HEK293 (cell line): Measurements from ENCODE around the gene LRRC15.
A peak's percentile ranks its signal among the peaks of the same experiment; 100 is the strongest.

Source experiments
- CTCF ChIA-PET: fragments of 350-600 bp; formaldehyde crosslinking; extraction: SDS; loops from one replicate; lab custom pipeline; 2021; ENCODE audit warnings: antibody characterized with exemption; lab: Yijun Ruan, JAX
- POLR2A ChIA-PET: fragments of 300-600 bp; formaldehyde crosslinking; extraction: SDS; loops from one replicate; lab custom pipeline; 2020; ENCODE audit warnings: antibody characterized with exemption, inconsistent platforms; lab: Yijun Ruan, JAX
- H3K27ac ChIP-seq: fragments of 200-500 bp; sonication (Bioruptor generic); 2 replicates; pipeline ENCODE4 v1.5.1; 2014; ENCODE audit warnings: low read depth, low read length, control low read depth, inconsistent platforms; ENCODE audit errors: extremely low read depth
- H3K36me3 ChIP-seq, 2 experiments: fragments of 200-500 bp in 1 of 2; sonication (Bioruptor generic) in 1 of 2; 1 replicate in 1 of 2; 2 replicates in 1 of 2; pipeline ENCODE4 v1.5.1; 2014 to 2017; ENCODE audit warnings: inconsistent platforms in 2 of 2, low read length in 2 of 2; ENCODE audit not compliant: control insufficient read depth in 2 of 2, insufficient read depth in 1 of 2
- H3K4me1 ChIP-seq: fragments of 200-500 bp; sonication (Bioruptor generic); 2 replicates; pipeline ENCODE4 v1.5.1; 2014; ENCODE audit warnings: mild to moderate bottlenecking, low read length, inconsistent platforms; ENCODE audit not compliant: control insufficient read depth, insufficient read depth
- H3K4me3 ChIP-seq: 2 replicates; pipeline ENCODE4 v1.5.1; 2011; ENCODE audit warnings: low read depth, mild to moderate bottlenecking, control low read depth, low read length, moderate library complexity
- H3K9me3 ChIP-seq: fragments of 200-500 bp; sonication (Bioruptor generic); 2 replicates; pipeline ENCODE4 v1.5.1; 2014; ENCODE audit warnings: low read depth, low read length, inconsistent platforms; ENCODE audit not compliant: control insufficient read depth, insufficient read depth
- HOXD13 ChIP-seq: sonication (generic); formaldehyde crosslinking; IDR thresholded peaks from 2 replicates; pipeline ENCODE4 v1.8.0; 2022; ENCODE audit warnings: missing genetic modification reagents, borderline replicate concordance
- KLF7 ChIP-seq: fragments of 450-650 bp; formaldehyde crosslinking; IDR thresholded peaks from 2 replicates; pipeline ENCODE4 v1.5.1; 2016; ENCODE audit warnings: missing biosample characterization, missing genetic modification characterization, borderline replicate concordance
- KLF9 ChIP-seq: fragments of 450-650 bp; formaldehyde crosslinking; IDR thresholded peaks from 2 replicates; pipeline ENCODE4 v1.5.1; 2016; ENCODE audit warnings: missing biosample characterization, missing genetic modification characterization, low read depth
- MYNN ChIP-seq: fragments of 450-650 bp; formaldehyde crosslinking; IDR thresholded peaks from 2 replicates; pipeline ENCODE4 v1.5.1; 2016; ENCODE audit warnings: missing biosample characterization, missing genetic modification characterization, borderline replicate concordance
- OSR2 ChIP-seq: fragments of 450-650 bp; formaldehyde crosslinking; IDR thresholded peaks from 2 replicates; pipeline ENCODE4 v1.5.1; 2016; ENCODE audit warnings: missing biosample characterization, missing genetic modification characterization
- OVOL3 ChIP-seq: fragments of 450-650 bp; formaldehyde crosslinking; IDR thresholded peaks from 2 replicates; pipeline ENCODE4 v1.5.1; 2016; ENCODE audit warnings: missing biosample characterization, missing genetic modification characterization
- PRDM1 ChIP-seq: fragments of 450-650 bp; formaldehyde crosslinking; IDR thresholded peaks from 2 replicates; pipeline ENCODE4; 2016; ENCODE audit warnings: missing biosample characterization, missing genetic modification characterization
- ZBTB7A ChIP-seq: fragments of 450-650 bp; formaldehyde crosslinking; IDR thresholded peaks from 2 replicates; pipeline ENCODE4 v1.5.1; 2016; ENCODE audit warnings: low read depth, missing biosample characterization, missing genetic modification characterization
- ZFP69B ChIP-seq: fragments of 450-650 bp; formaldehyde crosslinking; IDR thresholded peaks from 2 replicates; pipeline ENCODE4 v1.5.1; 2016; ENCODE audit warnings: missing biosample characterization, missing genetic modification characterization
- ZNF140 ChIP-seq: fragments of 450-650 bp; formaldehyde crosslinking; IDR thresholded peaks from 2 replicates; pipeline ENCODE4 v1.5.1; 2016; ENCODE audit warnings: missing biosample characterization, missing genetic modification characterization
- ZNF146 ChIP-seq: fragments of 450-650 bp; formaldehyde crosslinking; IDR thresholded peaks from 2 replicates; pipeline ENCODE4 v1.5.1; 2016; ENCODE audit warnings: missing biosample characterization, missing genetic modification characterization
- ZNF266 ChIP-seq: fragments of 450-650 bp; formaldehyde crosslinking; IDR thresholded peaks from 2 replicates; pipeline ENCODE4 v1.5.1; 2016; ENCODE audit warnings: missing biosample characterization, missing genetic modification characterization, low read depth
- ZNF433 ChIP-seq: fragments of 450-650 bp; formaldehyde crosslinking; IDR thresholded peaks from 2 replicates; pipeline ENCODE4 v1.5.1; 2016; ENCODE audit warnings: missing biosample characterization, missing genetic modification characterization, low read depth
- ZNF514 ChIP-seq: fragments of 450-650 bp; formaldehyde crosslinking; IDR thresholded peaks from 2 replicates; pipeline ENCODE4 v1.5.1; 2016; ENCODE audit warnings: missing biosample characterization, missing genetic modification characterization
- ZNF521 ChIP-seq: fragments of 450-650 bp; formaldehyde crosslinking; IDR thresholded peaks from 2 replicates; pipeline ENCODE4 v1.5.1; 2017; ENCODE audit warnings: missing biosample characterization, mild to moderate bottlenecking, missing genetic modification characterization
- ZNF548 ChIP-seq: fragments of 450-650 bp; formaldehyde crosslinking; IDR thresholded peaks from 2 replicates; pipeline ENCODE4 v1.5.1; 2016; ENCODE audit warnings: missing biosample characterization, missing genetic modification characterization
- ZNF571 ChIP-seq: fragments of 450-650 bp; formaldehyde crosslinking; IDR thresholded peaks from 2 replicates; pipeline ENCODE4 v1.5.0; 2017; ENCODE audit warnings: missing biosample characterization, missing genetic modification characterization
- ZNF670 ChIP-seq: fragments of 450-650 bp; formaldehyde crosslinking; IDR thresholded peaks from 2 replicates; pipeline ENCODE4 v1.5.1; 2016; ENCODE audit warnings: missing biosample characterization, missing genetic modification characterization, low read depth
- ZSCAN30 ChIP-seq: fragments of 450-650 bp; IDR thresholded peaks from 2 replicates; pipeline ENCODE4 v1.5.1; 2018; ENCODE audit warnings: missing biosample characterization, mild to moderate bottlenecking, missing genetic modification characterization, moderate library complexity
- TF ChIP-seq, protein P1 (sequence below): fragments of 450-650 bp; formaldehyde crosslinking; IDR thresholded peaks from 2 replicates; pipeline ENCODE4 v1.5.1; 2016; ENCODE audit warnings: missing biosample characterization, missing genetic modification characterization
- TF ChIP-seq, protein P2 (sequence below): fragments of 450-650 bp; formaldehyde crosslinking; IDR thresholded peaks from 2 replicates; pipeline ENCODE4 v1.5.1; 2016; ENCODE audit warnings: missing biosample characterization, missing genetic modification characterization
- TF ChIP-seq, protein P3 (sequence below): fragments of 450-650 bp; formaldehyde crosslinking; IDR thresholded peaks from 2 replicates; pipeline ENCODE4 v1.5.1; 2016; ENCODE audit warnings: missing biosample characterization, missing genetic modification characterization
- TF ChIP-seq, protein P4 (sequence below): fragments of 450-650 bp; formaldehyde crosslinking; IDR thresholded peaks from 2 replicates; pipeline ENCODE4 v1.5.1; 2017; ENCODE audit warnings: missing biosample characterization, missing genetic modification characterization
- TF ChIP-seq, protein P5 (sequence below): fragments of 450-650 bp; formaldehyde crosslinking; IDR thresholded peaks from 2 replicates; pipeline ENCODE4 v1.5.1; 2016; ENCODE audit warnings: missing biosample characterization, missing genetic modification characterization

LRRC15 gene

DNA sequence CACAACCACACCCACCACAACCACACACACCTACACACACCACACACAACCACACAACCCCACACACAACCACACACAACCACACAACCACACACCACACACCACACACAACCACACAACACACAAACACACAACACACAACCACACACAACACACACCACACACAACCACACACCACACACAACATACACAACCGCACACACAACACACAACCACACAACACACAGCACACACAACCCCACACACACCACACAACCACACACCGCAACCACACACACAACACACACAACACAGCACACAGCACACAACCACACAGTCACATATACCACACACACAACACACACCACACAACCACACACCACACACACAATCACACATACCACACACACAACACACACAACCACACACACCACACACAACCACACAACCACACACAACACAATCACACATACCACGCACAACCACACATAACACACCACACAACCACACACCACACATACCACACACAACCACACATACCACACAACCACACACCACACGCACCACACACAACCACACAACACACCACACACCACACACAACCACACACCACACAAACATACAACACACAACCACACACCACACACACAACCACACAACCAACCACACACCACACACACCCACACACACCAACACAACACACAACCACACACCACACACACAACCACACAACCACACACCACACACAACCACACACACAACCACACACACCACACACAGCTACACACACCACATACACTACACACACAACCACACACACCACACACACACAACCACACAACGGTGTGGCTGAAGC is 42.1 kb downstream of the LRRC15 start (continued):
- TF ChIP-seq OVOL3 (tag by site-specific recombination): no peak; the same call in 1 of the 2 replicates
- 0 out of 2 replicates have a peak, but pooled peaks have one; percentile 37 for TF ChIP-seq MYNN (tag by site-specific recombination)
- TF ChIP-seq ZNF140 (tag by site-specific recombination): no peak
- peak; percentile 41; the same call in 1 of the 2 replicates for TF ChIP-seq ZBTB7A (tag by site-specific recombination)
- TF ChIP-seq ZNF433 (tag by site-specific recombination): 0 out of 2 replicates have a peak, but pooled peaks have one; percentile 7
- TF ChIP-seq ZNF670: peak; percentile 62; the same call in 1 of the 2 replicates
- TF ChIP-seq OSR2 (tag by site-specific recombination): no peak
- peak; percentile 68; the same call in 1 of the 2 replicates for TF ChIP-seq ZNF521
- peak; percentile 34 for TF ChIP-seq KLF9 (tag by site-specific recombination)
- 0 out of 2 replicates have a peak, but pooled peaks have one; percentile 14 for TF ChIP-seq ZFP69B (tag by site-specific recombination)
- TF ChIP-seq ZNF571 (tag by site-specific recombination): peak; percentile 22; the same call in 1 of the 2 replicates
- TF ChIP-seq ZNF266 (tag by site-specific recombination): peak; percentile 22; the same call in 1 of the 2 replicates
- TF ChIP-seq ZNF548 (tag by site-specific recombination): 0 out of 2 replicates have a peak, but pooled peaks have one; percentile 6
- TF ChIP-seq, protein P1, sequence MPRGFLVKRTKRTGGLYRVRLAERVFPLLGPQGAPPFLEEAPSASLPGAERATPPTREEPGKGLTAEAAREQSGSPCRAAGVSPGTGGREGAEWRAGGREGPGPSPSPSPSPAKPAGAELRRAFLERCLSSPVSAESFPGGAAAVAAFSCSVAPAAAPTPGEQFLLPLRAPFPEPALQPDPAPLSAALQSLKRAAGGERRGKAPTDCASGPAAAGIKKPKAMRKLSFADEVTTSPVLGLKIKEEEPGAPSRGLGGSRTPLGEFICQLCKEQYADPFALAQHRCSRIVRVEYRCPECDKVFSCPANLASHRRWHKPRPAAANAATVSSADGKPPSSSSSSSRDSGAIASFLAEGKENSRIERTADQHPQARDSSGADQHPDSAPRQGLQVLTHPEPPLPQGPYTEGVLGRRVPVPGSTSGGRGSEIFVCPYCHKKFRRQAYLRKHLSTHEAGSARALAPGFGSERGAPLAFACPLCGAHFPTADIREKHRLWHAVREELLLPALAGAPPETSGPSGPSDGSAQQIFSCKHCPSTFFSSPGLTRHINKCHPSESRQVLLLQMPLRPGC (tag by site-specific recombination): no peak
- TF ChIP-seq ZNF514 (tag by site-specific recombination): no peak; the same call in 1 of the 2 replicates
- 0 out of 2 replicates have a peak, but pooled peaks have one; percentile 29 for TF ChIP-seq ZNF146 (tag by site-specific recombination)
- TF ChIP-seq, protein P2, sequence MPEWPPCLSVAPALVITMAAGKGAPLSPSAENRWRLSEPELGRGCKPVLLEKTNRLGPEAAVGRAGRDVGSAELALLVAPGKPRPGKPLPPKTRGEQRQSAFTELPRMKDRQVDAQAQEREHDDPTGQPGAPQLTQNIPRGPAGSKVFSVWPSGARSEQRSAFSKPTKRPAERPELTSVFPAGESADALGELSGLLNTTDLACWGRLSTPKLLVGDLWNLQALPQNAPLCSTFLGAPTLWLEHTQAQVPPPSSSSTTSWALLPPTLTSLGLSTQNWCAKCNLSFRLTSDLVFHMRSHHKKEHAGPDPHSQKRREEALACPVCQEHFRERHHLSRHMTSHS: no peak; the same call in 1 of the 2 replicates
- no peak for TF ChIP-seq ZSCAN30 (tag by site-specific recombination)
- TF ChIP-seq PRDM1 (tag by site-specific recombination): no peak

DNA sequence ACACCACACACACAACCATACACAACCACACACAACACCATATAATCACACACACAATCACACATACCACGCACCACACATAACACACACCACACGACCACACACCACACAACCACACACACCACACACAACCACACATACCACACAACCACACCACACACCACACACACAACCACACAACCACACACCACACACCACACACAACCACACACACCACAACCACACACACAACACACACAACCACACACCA is 42.6 kb downstream of the LRRC15 start:
- Histone ChIP-seq H3K36me3 (no peaks in the 10 kb centered on the region), H3K9me3 (no peaks in the 10 kb centered on the region), H3K4me3 (no peak overlapping the region), H3K27ac (no peak overlapping the region), H3K4me1 (no peaks in the 10 kb centered on the region)
- CTCF ChIA-PET: no interaction called here
- POLR2A ChIA-PET: no interaction called here
- 0 out of 2 replicates have a peak, but pooled peaks have one; percentile 0 for TF ChIP-seq KLF7
- 0 out of 2 replicates have a peak, but pooled peaks have one; percentile 38 for TF ChIP-seq HOXD13
- TF ChIP-seq, protein P3, sequence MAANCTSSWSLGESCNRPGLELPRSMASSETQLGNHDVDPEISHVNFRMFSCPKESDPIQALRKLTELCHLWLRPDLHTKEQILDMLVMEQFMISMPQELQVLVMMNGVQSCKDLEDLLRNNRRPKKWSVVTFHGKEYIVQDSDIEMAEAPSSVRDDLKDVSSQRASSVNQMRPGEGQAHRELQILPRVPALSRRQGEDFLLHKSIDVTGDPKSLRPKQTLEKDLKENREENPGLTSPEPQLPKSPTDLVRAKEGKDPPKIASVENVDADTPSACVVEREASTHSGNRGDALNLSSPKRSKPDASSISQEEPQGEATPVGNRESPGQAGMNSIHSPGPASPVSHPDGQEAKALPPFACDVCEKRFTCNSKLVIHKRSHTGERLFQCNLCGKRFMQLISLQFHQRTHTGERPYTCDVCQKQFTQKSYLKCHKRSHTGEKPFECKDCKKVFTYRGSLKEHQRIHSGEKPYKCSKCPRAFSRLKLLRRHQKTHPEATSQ (tag by site-specific recombination): 0 out of 2 replicates have a peak, but pooled peaks have one; percentile 23
- no peak for TF ChIP-seq ZBTB7A (tag by site-specific recombination)
- TF ChIP-seq, protein P4, sequence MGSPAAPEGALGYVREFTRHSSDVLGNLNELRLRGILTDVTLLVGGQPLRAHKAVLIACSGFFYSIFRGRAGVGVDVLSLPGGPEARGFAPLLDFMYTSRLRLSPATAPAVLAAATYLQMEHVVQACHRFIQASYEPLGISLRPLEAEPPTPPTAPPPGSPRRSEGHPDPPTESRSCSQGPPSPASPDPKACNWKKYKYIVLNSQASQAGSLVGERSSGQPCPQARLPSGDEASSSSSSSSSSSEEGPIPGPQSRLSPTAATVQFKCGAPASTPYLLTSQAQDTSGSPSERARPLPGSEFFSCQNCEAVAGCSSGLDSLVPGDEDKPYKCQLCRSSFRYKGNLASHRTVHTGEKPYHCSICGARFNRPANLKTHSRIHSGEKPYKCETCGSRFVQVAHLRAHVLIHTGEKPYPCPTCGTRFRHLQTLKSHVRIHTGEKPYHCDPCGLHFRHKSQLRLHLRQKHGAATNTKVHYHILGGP (tag by site-specific recombination): 0 out of 2 replicates have a peak, but pooled peaks have one; percentile 4
- TF ChIP-seq, protein P5, sequence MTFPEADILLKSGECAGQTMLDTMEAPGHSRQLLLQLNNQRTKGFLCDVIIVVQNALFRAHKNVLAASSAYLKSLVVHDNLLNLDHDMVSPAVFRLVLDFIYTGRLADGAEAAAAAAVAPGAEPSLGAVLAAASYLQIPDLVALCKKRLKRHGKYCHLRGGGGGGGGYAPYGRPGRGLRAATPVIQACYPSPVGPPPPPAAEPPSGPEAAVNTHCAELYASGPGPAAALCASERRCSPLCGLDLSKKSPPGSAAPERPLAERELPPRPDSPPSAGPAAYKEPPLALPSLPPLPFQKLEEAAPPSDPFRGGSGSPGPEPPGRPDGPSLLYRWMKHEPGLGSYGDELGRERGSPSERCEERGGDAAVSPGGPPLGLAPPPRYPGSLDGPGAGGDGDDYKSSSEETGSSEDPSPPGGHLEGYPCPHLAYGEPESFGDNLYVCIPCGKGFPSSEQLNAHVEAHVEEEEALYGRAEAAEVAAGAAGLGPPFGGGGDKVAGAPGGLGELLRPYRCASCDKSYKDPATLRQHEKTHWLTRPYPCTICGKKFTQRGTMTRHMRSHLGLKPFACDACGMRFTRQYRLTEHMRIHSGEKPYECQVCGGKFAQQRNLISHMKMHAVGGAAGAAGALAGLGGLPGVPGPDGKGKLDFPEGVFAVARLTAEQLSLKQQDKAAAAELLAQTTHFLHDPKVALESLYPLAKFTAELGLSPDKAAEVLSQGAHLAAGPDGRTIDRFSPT: peak; percentile 7; the same call in 1 of the 2 replicates
- TF ChIP-seq, all 188 proteins: peak for 5
